KMS-11 (cell line): Measurements from ENCODE around the gene AKAP8L.
"Not testable (repeated sequence)": the region's sequence is repeated elsewhere in the genome, so short reads cannot be mapped to it uniquely, and the experiment has no call there.

Experiments used
- H2AFZ ChIP-seq: fragments of 200-600 bp; sonication (generic); 2 replicates; pipeline ENCODE4 v1.6.1; 2016; ENCODE audit warnings: antibody characterized with exemption, mixed run types, low read depth
- H3K27ac ChIP-seq: fragments of 200-600 bp; sonication (generic); 2 replicates; pipeline ENCODE4 v1.6.1; 2016; ENCODE audit warnings: mild to moderate bottlenecking, mixed run types
- H3K27me3 ChIP-seq: fragments of 200-600 bp; sonication (generic); 2 replicates; pipeline ENCODE4 v1.6.1; 2017; ENCODE audit warnings: mild to moderate bottlenecking, low read depth, mixed run types, moderate library complexity; ENCODE audit not compliant: insufficient read depth
- H3K36me3 ChIP-seq: fragments of 200-600 bp; sonication (generic); 2 replicates; pipeline ENCODE4 v1.6.1; 2017; ENCODE audit warnings: mild to moderate bottlenecking, mixed run types; ENCODE audit not compliant: insufficient read depth
- H3K4me1 ChIP-seq: fragments of 200-600 bp; sonication (generic); 2 replicates; pipeline ENCODE4 v1.6.1; 2016; ENCODE audit warnings: mild to moderate bottlenecking, low read depth, mixed run types; ENCODE audit not compliant: poor library complexity, severe bottlenecking
- H3K4me2 ChIP-seq: fragments of 200-600 bp; sonication (generic); 2 replicates; pipeline ENCODE4 v1.7.0; 2016; ENCODE audit warnings: mild to moderate bottlenecking, mixed run types
- H3K4me3 ChIP-seq: fragments of 200-600 bp; sonication (generic); IDR thresholded peaks from 2 replicates; pipeline ENCODE4 v1.6.1; 2017; ENCODE audit warnings: low read depth, low read length, mixed read lengths; ENCODE audit not compliant: insufficient read depth
- H3K79me2 ChIP-seq: fragments of 200-600 bp; sonication (generic); 2 replicates; pipeline ENCODE4 v1.6.1; 2016; ENCODE audit warnings: low read depth, mixed run types; ENCODE audit not compliant: insufficient read depth
- H3K9ac ChIP-seq: fragments of 200-600 bp; sonication (generic); 2 replicates; pipeline ENCODE4 v1.6.1; 2016; ENCODE audit warnings: mild to moderate bottlenecking, mixed run types
- H4K20me1 ChIP-seq: fragments of 200-600 bp; sonication (generic); 2 replicates; pipeline ENCODE4 v1.6.1; 2016; ENCODE audit warnings: mild to moderate bottlenecking, mixed run types; ENCODE audit not compliant: insufficient read depth
- CTCF ChIP-seq: fragments of 200-600 bp; sonication (generic); conservative IDR thresholded peaks from 2 replicates; pipeline ENCODE4 v1.6.1; 2017; ENCODE audit warnings: low read depth, mild to moderate bottlenecking, antibody characterized with exemption, low read length, moderate library complexity, mixed read lengths

The AKAP8L gene

GRCh38 chr19:15357906-15358305 lies 60.9 kb downstream of the AKAP8L start:
- H3K79me2 ChIP-seq = no peaks in the 10 kb centered on the region
- H3K27ac ChIP-seq = no peak overlapping the region
- H4K20me1 ChIP-seq = no peaks in the 10 kb centered on the region
- H3K4me2 ChIP-seq = no peak overlapping the region
- no peak overlapping the region for H3K9ac ChIP-seq
- peaks cover 6% of the 10 kb centered on the region; the same call in 1 of the 2 replicates for H3K36me3 ChIP-seq
- H3K4me1 ChIP-seq = peaks cover 16% of the 10 kb centered on the region
- H3K27me3 ChIP-seq = no peaks in the 10 kb centered on the region
- no peak overlapping the region for H2AFZ ChIP-seq
- no peak for TF ChIP-seq CTCF
- no peak overlapping the region for H3K4me3 ChIP-seq

GRCh38 chr19:15354566-15355296 lies 64.1 kb downstream of the AKAP8L start:
- H3K27ac ChIP-seq = no peak overlapping the region
- H3K4me2 ChIP-seq = no peak overlapping the region
- no peaks in the 10 kb centered on the region for H3K79me2 ChIP-seq
- H3K36me3 ChIP-seq = peaks cover 6% of the 10 kb centered on the region; the same call in 1 of the 2 replicates
- TF ChIP-seq CTCF = no peak
- no peaks in the 10 kb centered on the region for H3K27me3 ChIP-seq
- no peak overlapping the region for H3K4me3 ChIP-seq
- H3K9ac ChIP-seq = no peak overlapping the region
- no peaks in the 10 kb centered on the region for H4K20me1 ChIP-seq
- peaks cover 2% of the 10 kb centered on the region for H3K4me1 ChIP-seq
- no peak overlapping the region for H2AFZ ChIP-seq

- Histone ChIP-seq H3K9ac (no peak overlapping the region), H3K36me3 (peaks cover 6% of the 10 kb centered on the region; the same call in 1 of the 2 replicates), H3K27ac (no peak overlapping the region), H3K4me2 (no peak overlapping the region), H2AFZ (no peak overlapping the region), H3K27me3 (no peaks in the 10 kb centered on the region), H3K4me1 (no peaks in the 10 kb centered on the region), H4K20me1 (no peaks in the 10 kb centered on the region), H3K4me3 (no peak overlapping the region), H3K79me2 (no peaks in the 10 kb centered on the region)
- TF ChIP-seq CTCF = no peak
Measured at GRCh38 chr19:15353908-15354307, 64.9 kb downstream of the AKAP8L start.

GRCh38 chr19:15352535-15352934 lies 66.3 kb downstream of the AKAP8L start:
- H3K27ac ChIP-seq, H3K36me3 ChIP-seq, H2AFZ ChIP-seq, H3K4me1 ChIP-seq, H3K4me2 ChIP-seq, H3K4me3 ChIP-seq, H3K79me2 ChIP-seq, H3K27me3 ChIP-seq, H3K9ac ChIP-seq, H4K20me1 ChIP-seq: not testable (repeated sequence)

GRCh38 chr19:15341328-15341727 lies 77.5 kb downstream of the AKAP8L start:
- not testable (repeated sequence) for H3K4me3 ChIP-seq, H4K20me1 ChIP-seq, H3K4me1 ChIP-seq, H3K27me3 ChIP-seq, H3K79me2 ChIP-seq, H3K36me3 ChIP-seq, H3K4me2 ChIP-seq, H2AFZ ChIP-seq, H3K9ac ChIP-seq, H3K27ac ChIP-seq
